Keratinocyte (primary cell): ENCODE results near the gene MAGOHB. TPM values are rescaled to one million over a fixed set of nuclear protein-coding genes. Genes with fewer than 3 reads are reported as not detected.

Experiments used
- DNase-seq: peaks from one replicate; pipeline ENCODE4 v3.0.0-alpha.2; 2011; ENCODE audit warnings: low read depth, missing footprints, low spot score
- FAIRE-seq: peaks from 2 replicates; lab custom pipeline; 2011; peaks lifted over from hg19 to GRCh38; lab: Jason Lieb, UNC
- H2AFZ ChIP-seq: 2 replicates; pipeline ENCODE4 v1.6.0; 2012; ENCODE audit warnings: low read length, control low read depth, inconsistent platforms; ENCODE audit not compliant: control insufficient read depth
- H3K27ac ChIP-seq: 2 replicates; pipeline ENCODE4 v1.5.1; 2011; ENCODE audit warnings: low read length; ENCODE audit not compliant: control insufficient read depth, insufficient read depth
- H3K27me3 ChIP-seq: 3 replicates; pipeline ENCODE4 v1.6.0; 2011; ENCODE audit warnings: low read length; ENCODE audit not compliant: control insufficient read depth, insufficient read depth; ENCODE audit errors: extremely low read depth
- H3K36me3 ChIP-seq, 2 experiments: 2 replicates in 1 of 2; 3 replicates in 1 of 2; pipeline ENCODE4 v1.5.1; 2011; ENCODE audit warnings: low read length in 2 of 2, mild to moderate bottlenecking in 1 of 2; ENCODE audit not compliant: control insufficient read depth in 2 of 2, insufficient read depth in 2 of 2; ENCODE audit errors: extremely low read depth in 1 of 2
- H3K4me1 ChIP-seq: 3 replicates; pipeline ENCODE4 v1.5.1; 2011; ENCODE audit warnings: low read length; ENCODE audit not compliant: control insufficient read depth, insufficient read depth; ENCODE audit errors: extremely low read depth
- H3K4me2 ChIP-seq: 3 replicates; pipeline ENCODE4 v1.6.0; 2011; ENCODE audit warnings: low read depth, low read length; ENCODE audit not compliant: control insufficient read depth, insufficient read depth; ENCODE audit errors: extremely low read depth
- H3K4me3 ChIP-seq, 3 experiments: fragments of 200-600 bp in 1 of 3; sonication (generic) in 1 of 3; 2 replicates in 2 of 3; 3 replicates in 1 of 3; pipeline ENCODE4 v1.5.1; 2011 to 2016; ENCODE audit warnings: low read length in 3 of 3, mild to moderate bottlenecking in 3 of 3, control low read depth in 2 of 3, inconsistent platforms in 1 of 3, low read depth in 1 of 3, mixed read lengths in 1 of 3, mixed run types in 1 of 3, moderate library complexity in 1 of 3; ENCODE audit not compliant: control insufficient read depth in 2 of 3, insufficient read depth in 2 of 3; ENCODE audit errors: extremely low read depth in 1 of 3
- H3K79me2 ChIP-seq: 2 replicates; pipeline ENCODE4 v1.6.0; 2012; ENCODE audit warnings: low read length; ENCODE audit not compliant: control insufficient read depth, insufficient read depth
- H3K9ac ChIP-seq: 3 replicates; pipeline ENCODE4 v1.6.0; 2011; ENCODE audit warnings: low read length; ENCODE audit not compliant: control insufficient read depth, insufficient read depth; ENCODE audit errors: extremely low read depth
- H3K9me1 ChIP-seq: 3 replicates; pipeline ENCODE4 v1.6.0; 2011; ENCODE audit warnings: low read length; ENCODE audit not compliant: control insufficient read depth, insufficient read depth; ENCODE audit errors: extremely low read depth
- H3K9me3 ChIP-seq: 2 replicates; pipeline ENCODE4 v1.5.1; 2012; ENCODE audit warnings: low read depth, low read length; ENCODE audit not compliant: control insufficient read depth
- H4K20me1 ChIP-seq: 3 replicates; pipeline ENCODE4 v1.6.0; 2011; ENCODE audit warnings: low read length; ENCODE audit not compliant: control insufficient read depth, insufficient read depth; ENCODE audit errors: extremely low read depth
- EZH2 ChIP-seq: IDR thresholded peaks from one replicate; pipeline ENCODE4 v1.6.1; 2012; ENCODE audit warnings: inconsistent platforms, mild to moderate bottlenecking, low read length, moderate library complexity
- dilution Hi-C: fragments of 300-500 bp; cut with MboI; formaldehyde crosslinking; loops from one replicate; pipeline ENCODE4 v1.7.0; 2020; ENCODE audit warnings: low sequenced_read_pairs; ENCODE audit not compliant: extremely low pct_ligation_motif_present
- polyA plus RNA-seq, 5 experiments: library from polyadenylated mRNA; depleted of rRNA in 3 of 5; stranded (reverse) in 3 of 5; stranded (forward) in 1 of 5; unstranded in 1 of 5; fragments of >200 nt; gene quantifications; 1 replicate in 1 of 5; 2 replicates in 3 of 5; 3 replicates in 1 of 5; pipeline versions ENCODE4 v1.2.1 to v1.2.3, GENCODE V29; 2011 to 2012; ENCODE audit warnings: missing spikeins in 2 of 5, low read depth in 1 of 5, low replicate concordance in 1 of 5
- TF ChIP-seq, protein P1 (sequence below), 3 experiments: IDR thresholded peaks in 1 of 3; conservative IDR thresholded peaks in 1 of 3; optimal IDR thresholded peaks in 1 of 3; 2 replicates in 2 of 3; 3 replicates in 1 of 3; pipeline versions ENCODE3 to v1.5.1; 2011; ENCODE audit warnings: low read length in 3 of 3, mild to moderate bottlenecking in 3 of 3, moderate library complexity in 2 of 3, control low read depth in 1 of 3, inconsistent platforms in 1 of 3; ENCODE audit not compliant: insufficient read depth in 2 of 3; ENCODE audit errors: extremely low read depth in 1 of 3

Gene MAGOHB
- polyA plus RNA-seq, 1 donor (not counting 4 experiments of a cell fraction or from before 2014, with no cell fraction given) = 34.2 TPM

DNA sequence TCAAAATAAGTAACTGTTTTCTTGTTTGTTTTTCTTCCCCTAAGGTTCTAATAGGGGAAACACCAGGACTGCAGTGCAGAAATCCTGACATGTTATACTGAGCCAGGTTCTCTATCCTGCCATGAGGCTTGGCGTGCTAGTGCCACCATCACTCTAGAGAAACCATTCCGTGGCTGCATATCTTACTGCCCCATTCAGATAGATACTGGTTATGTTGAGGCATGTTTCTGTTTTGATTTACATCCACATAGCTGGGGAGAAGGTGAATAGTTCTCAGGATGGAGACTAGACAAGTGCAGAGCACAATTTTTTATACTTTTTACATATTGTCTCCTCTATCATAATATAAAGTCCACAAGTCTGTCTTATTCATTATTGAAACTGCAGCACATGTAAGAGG lies 11.5 kb downstream of the MAGOHB start:
- H3K36me3 ChIP-seq = peaks cover under 1 to 3% of the 10 kb centered on the region in 2 experiments

DNA sequence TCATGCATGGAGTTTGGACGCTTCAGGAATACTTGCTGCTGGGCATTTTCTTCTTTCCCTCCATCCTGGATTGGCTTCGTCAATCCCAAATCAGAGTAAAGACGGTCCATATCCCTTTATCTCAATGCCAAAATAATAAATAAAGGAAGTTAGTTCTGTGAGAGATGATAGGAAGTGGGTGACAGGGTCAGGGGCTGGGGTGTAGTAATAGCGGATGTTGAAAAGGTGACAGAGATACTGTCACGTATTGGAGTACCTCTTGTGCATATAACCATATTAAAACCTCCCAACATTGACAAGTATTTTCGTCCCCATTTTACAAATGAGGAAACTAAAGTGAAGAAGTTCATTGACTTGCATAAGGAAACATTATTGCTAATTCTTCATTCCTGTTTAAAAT lies 12.4 kb downstream of the MAGOHB start:
- dilution Hi-C loops = no loop called here
- no peaks in the 10 kb centered on the region for H3K79me2 ChIP-seq
- H3K9ac ChIP-seq = no peak overlapping the region
- no peak for DNase-seq
- H2AFZ ChIP-seq = no peak overlapping the region
- peaks cover 0 to 3% of the 10 kb centered on the region in 2 experiments for H3K36me3 ChIP-seq
- no peaks in the 10 kb centered on the region for H3K9me3 ChIP-seq
- no peak for FAIRE-seq
- TF ChIP-seq, protein P1, sequence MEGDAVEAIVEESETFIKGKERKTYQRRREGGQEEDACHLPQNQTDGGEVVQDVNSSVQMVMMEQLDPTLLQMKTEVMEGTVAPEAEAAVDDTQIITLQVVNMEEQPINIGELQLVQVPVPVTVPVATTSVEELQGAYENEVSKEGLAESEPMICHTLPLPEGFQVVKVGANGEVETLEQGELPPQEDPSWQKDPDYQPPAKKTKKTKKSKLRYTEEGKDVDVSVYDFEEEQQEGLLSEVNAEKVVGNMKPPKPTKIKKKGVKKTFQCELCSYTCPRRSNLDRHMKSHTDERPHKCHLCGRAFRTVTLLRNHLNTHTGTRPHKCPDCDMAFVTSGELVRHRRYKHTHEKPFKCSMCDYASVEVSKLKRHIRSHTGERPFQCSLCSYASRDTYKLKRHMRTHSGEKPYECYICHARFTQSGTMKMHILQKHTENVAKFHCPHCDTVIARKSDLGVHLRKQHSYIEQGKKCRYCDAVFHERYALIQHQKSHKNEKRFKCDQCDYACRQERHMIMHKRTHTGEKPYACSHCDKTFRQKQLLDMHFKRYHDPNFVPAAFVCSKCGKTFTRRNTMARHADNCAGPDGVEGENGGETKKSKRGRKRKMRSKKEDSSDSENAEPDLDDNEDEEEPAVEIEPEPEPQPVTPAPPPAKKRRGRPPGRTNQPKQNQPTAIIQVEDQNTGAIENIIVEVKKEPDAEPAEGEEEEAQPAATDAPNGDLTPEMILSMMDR (optimal IDR thresholded peaks at IDR 0.05 in 1 of 3, IDR thresholded peaks at IDR 0.05 in 1 of 3, conservative IDR thresholded peaks at IDR 0.05 in 1 of 3; ENCODE audit: extremely low read depth in 1 of 3, insufficient read depth in 2 of 3, low read length in 3 of 3) = no peak
- no peak for TF ChIP-seq EZH2
- H3K27ac ChIP-seq = no peak overlapping the region
- H3K4me3 ChIP-seq = no peak overlapping the region
- H4K20me1 ChIP-seq = no peaks in the 10 kb centered on the region
- no peaks in the 10 kb centered on the region for H3K4me1 ChIP-seq
- H3K4me2 ChIP-seq = no peak overlapping the region
- H3K27me3 ChIP-seq = no peaks in the 10 kb centered on the region
- no peaks in the 10 kb centered on the region for H3K9me1 ChIP-seq

More for the DNA sequence above, 11.5 kb downstream of the MAGOHB start:
- Histone ChIP-seq H3K4me2 (no peak overlapping the region), H3K27me3 (no peaks in the 10 kb centered on the region), H3K4me3 (no peak overlapping the region), H3K79me2 (no peaks in the 10 kb centered on the region), H2AFZ (no peak overlapping the region), H4K20me1 (no peaks in the 10 kb centered on the region), H3K9me3 (no peaks in the 10 kb centered on the region), H3K9ac (no peak overlapping the region), H3K4me1 (no peaks in the 10 kb centered on the region), H3K27ac (no peak overlapping the region), H3K9me1 (no peaks in the 10 kb centered on the region)
- dilution Hi-C loops = no loop called here
- FAIRE-seq (no peak), DNase-seq (no peak)
- TF ChIP-seq, protein P1 (optimal IDR thresholded peaks at IDR 0.05 in 1 of 3, IDR thresholded peaks at IDR 0.05 in 1 of 3, conservative IDR thresholded peaks at IDR 0.05 in 1 of 3; ENCODE audit: extremely low read depth in 1 of 3, insufficient read depth in 2 of 3, low read length in 3 of 3) = no peak
- TF ChIP-seq EZH2 = no peak
